HG03045 (cell line): ENCODE data around the gene LNX2.

ENCODE experiments used
- ATAC-seq: cut with Tn5 transposase; IDR thresholded peaks from one replicate; pipeline ENCODE4 v1.9.1; 2021; ENCODE audit warnings: mild to moderate bottlenecking, moderate library complexity; ENCODE audit not compliant: unreplicated experiment

The LNX2 gene

GRCh38 chr13:27570906-27571305, 49.4 kb downstream of the LNX2 start:
- ATAC-seq: no peak

- no peak for ATAC-seq
These were observed 50.9 kb downstream of the LNX2 start for GRCh38 chr13:27569405-27569804.

- ATAC-seq: no peak
These were observed 54.5 kb downstream of the LNX2 start for GRCh38 chr13:27565818-27566217.

GRCh38 chr13:27562457-27562856, 57.9 kb downstream of the LNX2 start:
- no peak for ATAC-seq

- no peak for ATAC-seq
These were observed 60.6 kb downstream of the LNX2 start for GRCh38 chr13:27559719-27560118.

- ATAC-seq: no peak
These were observed 64.2 kb downstream of the LNX2 start for GRCh38 chr13:27556109-27556508.

GRCh38 chr13:27551562-27551961, 68.8 kb downstream of the LNX2 start:
- no peak for ATAC-seq

GRCh38 chr13:27549406-27549981, 70.8 kb downstream of the LNX2 start:
- ATAC-seq: no peak

- ATAC-seq: no peak
These were observed 78.1 kb downstream of the LNX2 start for GRCh38 chr13:27542220-27542619.

GRCh38 chr13:27541386-27541785, 78.9 kb downstream of the LNX2 start:
- ATAC-seq: no peak

- ATAC-seq: no peak
These were observed 83.8 kb downstream of the LNX2 start for GRCh38 chr13:27536361-27537101.

GRCh38 chr13:27535546-27535945, 84.8 kb downstream of the LNX2 start:
- ATAC-seq: no peak

- ATAC-seq: no peak
These were observed 85.3 kb downstream of the LNX2 start for GRCh38 chr13:27534981-27535380.

GRCh38 chr13:27534108-27534980, 86.0 kb downstream of the LNX2 start:
- no peak for ATAC-seq

- no peak for ATAC-seq
These were observed 87.1 kb downstream of the LNX2 start for GRCh38 chr13:27533155-27533643.

GRCh38 chr13:27528908-27529307, 91.4 kb downstream of the LNX2 start:
- ATAC-seq: no peak

- ATAC-seq: no peak
These were observed 93.8 kb downstream of the LNX2 start for GRCh38 chr13:27526516-27526915.

GRCh38 chr13:27524981-27525975, 95.1 kb downstream of the LNX2 start:
- no peak for ATAC-seq

- no peak for ATAC-seq
These were observed 96.8 kb downstream of the LNX2 start for GRCh38 chr13:27523346-27524073.

GRCh38 chr13:27522847-27523246, 97.5 kb downstream of the LNX2 start:
- no peak for ATAC-seq
